ENCODE data around the gene PXMP2. TPM values are rescaled to one million over a fixed set of nuclear protein-coding genes. Genes with fewer than 3 reads are reported as not detected.

Gene PXMP2
- total RNA-seq, 1 donor from 2014 or later, result 25.2 TPM

DNA sequence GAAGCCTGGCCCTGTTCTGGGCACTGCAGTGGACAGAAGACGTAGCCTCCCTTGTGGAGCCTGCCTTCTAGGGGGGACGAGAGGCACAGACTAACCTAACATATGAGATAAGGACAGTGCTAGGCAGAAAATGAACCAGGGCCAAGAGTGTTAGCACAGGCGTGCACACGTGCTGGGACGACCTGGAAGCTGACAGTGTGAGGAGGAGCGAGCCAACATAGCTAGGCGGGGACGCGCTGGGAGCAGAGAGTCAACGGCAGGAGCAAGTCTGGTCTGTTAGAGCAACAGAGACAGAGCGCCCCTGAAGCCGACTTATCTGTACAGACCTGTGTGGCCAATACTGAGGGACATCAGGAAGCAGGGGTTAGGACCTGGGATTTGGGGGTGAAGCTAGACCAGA, 8.0 kb downstream of the PXMP2 start:
- TF ChIP-seq, protein P1, sequence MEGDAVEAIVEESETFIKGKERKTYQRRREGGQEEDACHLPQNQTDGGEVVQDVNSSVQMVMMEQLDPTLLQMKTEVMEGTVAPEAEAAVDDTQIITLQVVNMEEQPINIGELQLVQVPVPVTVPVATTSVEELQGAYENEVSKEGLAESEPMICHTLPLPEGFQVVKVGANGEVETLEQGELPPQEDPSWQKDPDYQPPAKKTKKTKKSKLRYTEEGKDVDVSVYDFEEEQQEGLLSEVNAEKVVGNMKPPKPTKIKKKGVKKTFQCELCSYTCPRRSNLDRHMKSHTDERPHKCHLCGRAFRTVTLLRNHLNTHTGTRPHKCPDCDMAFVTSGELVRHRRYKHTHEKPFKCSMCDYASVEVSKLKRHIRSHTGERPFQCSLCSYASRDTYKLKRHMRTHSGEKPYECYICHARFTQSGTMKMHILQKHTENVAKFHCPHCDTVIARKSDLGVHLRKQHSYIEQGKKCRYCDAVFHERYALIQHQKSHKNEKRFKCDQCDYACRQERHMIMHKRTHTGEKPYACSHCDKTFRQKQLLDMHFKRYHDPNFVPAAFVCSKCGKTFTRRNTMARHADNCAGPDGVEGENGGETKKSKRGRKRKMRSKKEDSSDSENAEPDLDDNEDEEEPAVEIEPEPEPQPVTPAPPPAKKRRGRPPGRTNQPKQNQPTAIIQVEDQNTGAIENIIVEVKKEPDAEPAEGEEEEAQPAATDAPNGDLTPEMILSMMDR (IDR thresholded peaks at IDR 0.05; ENCODE audit: unreplicated experiment), result no peak
- Mint-ChIP-seq H3K27me3 (ENCODE audit: low read depth) (no peaks in the 10 kb centered on the region), H3K27ac (no peak overlapping the region), H3K9me3 (no peaks in the 10 kb centered on the region), H3K4me1 (no peaks in the 10 kb centered on the region), H3K36me3 (peaks cover 10% of the 10 kb centered on the region), H3K4me3 (no peak overlapping the region)
- no peak for DNase-seq (ENCODE audit: low spot score in 2 of 2, unreplicated experiment in 2 of 2)

DNA sequence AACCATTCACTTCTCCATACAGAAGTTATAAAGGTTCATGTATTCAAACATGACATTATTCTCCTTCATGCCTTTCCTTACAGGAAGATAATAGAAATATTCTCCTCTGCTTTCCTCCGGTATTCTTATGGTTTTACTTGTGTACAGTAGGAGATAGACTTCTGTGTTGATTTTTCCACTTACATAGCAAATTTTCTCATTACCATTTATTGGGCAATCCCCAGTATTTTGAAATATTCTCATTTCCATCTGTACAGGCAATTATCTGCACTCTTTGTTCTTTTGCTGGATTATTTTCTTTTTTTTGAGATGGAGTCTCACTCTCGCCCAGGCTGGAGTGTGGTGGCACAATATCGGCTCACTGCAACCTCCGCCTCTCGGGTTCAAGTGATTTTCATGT, 11.0 kb downstream of the PXMP2 start:
- H3K36me3 Mint-ChIP-seq, result peaks cover 11% of the 10 kb centered on the region
- H3K27ac Mint-ChIP-seq, result no peak overlapping the region
- TF ChIP-seq, protein P1 (IDR thresholded peaks at IDR 0.05; ENCODE audit: unreplicated experiment), result no peak
- no peak overlapping the region for H3K4me3 Mint-ChIP-seq
- DNase-seq (ENCODE audit: low spot score in 2 of 2, unreplicated experiment in 2 of 2), result no peak
- no peaks in the 10 kb centered on the region for H3K9me3 Mint-ChIP-seq
- H3K27me3 Mint-ChIP-seq (ENCODE audit: low read depth), result no peaks in the 10 kb centered on the region
- H3K4me1 Mint-ChIP-seq, result no peaks in the 10 kb centered on the region

DNA sequence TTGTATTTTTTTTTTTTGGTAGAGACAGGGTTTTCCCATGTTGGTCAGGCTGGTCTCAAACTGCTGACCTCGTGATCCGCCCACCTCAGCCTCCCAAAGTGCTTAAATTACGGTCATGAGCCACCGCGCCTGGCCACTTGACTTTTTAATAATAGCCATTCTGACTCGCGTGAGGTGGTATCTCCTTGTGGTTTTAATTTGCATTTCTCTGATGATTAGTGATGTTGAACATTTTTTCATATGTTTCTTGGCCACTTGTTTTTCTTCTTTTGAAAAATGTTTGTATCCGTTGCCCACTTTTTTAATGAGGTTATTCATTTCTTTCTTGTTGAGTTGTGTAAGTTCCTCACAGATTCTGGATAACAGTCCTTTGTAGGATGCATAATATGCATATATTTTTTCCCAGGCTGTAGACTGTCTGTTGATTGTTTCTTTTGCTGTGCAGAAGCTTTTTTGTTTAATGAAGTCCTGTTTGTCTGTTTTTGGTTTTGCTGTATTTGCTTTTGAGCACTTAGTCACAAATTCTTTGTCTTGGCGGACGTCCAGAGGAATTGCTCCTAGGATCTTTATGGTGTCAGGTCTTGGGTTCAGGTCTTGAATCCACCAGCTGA, 12.9 kb downstream of the PXMP2 start:
- Mint-ChIP-seq H3K36me3 (peaks cover 11% of the 10 kb centered on the region), H3K4me1 (no peaks in the 10 kb centered on the region), H3K4me3 (no peak overlapping the region), H3K27me3 (ENCODE audit: low read depth) (no peaks in the 10 kb centered on the region), H3K9me3 (no peaks in the 10 kb centered on the region), H3K27ac (no peak overlapping the region)
- DNase-seq (ENCODE audit: low spot score in 2 of 2, unreplicated experiment in 2 of 2), result no peak
- TF ChIP-seq, protein P1 (IDR thresholded peaks at IDR 0.05; ENCODE audit: unreplicated experiment), result no peak

DNA sequence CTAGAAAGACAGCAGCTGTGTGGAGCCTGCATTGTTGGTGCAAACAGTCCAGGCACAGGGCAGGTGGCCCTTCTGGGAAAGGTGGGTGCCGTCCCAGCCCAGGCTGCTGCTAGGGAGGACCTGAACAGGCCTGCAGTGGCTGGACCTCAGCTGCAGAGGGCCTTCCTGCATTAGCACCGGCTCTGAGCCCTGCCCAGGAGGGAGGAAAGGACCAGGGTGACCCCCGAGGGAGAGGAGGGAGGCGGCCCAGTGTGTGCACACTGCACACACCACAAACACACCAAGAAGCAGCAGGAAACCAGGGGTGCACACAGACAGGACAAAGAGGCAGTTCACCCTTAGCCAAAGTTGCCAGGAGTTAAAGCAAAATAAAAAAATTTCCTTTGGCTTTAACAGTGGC, 15.3 kb downstream of the PXMP2 start:
- TF ChIP-seq, protein P1 (IDR thresholded peaks at IDR 0.05; ENCODE audit: unreplicated experiment), result no peak
- Mint-ChIP-seq H3K4me3 (no peak overlapping the region), H3K9me3 (no peaks in the 10 kb centered on the region), H3K4me1 (no peaks in the 10 kb centered on the region), H3K27ac (no peak overlapping the region), H3K36me3 (peaks cover 13% of the 10 kb centered on the region), H3K27me3 (ENCODE audit: low read depth) (no peaks in the 10 kb centered on the region)
- DNase-seq (ENCODE audit: low spot score in 2 of 2, unreplicated experiment in 2 of 2), result no peak

DNA sequence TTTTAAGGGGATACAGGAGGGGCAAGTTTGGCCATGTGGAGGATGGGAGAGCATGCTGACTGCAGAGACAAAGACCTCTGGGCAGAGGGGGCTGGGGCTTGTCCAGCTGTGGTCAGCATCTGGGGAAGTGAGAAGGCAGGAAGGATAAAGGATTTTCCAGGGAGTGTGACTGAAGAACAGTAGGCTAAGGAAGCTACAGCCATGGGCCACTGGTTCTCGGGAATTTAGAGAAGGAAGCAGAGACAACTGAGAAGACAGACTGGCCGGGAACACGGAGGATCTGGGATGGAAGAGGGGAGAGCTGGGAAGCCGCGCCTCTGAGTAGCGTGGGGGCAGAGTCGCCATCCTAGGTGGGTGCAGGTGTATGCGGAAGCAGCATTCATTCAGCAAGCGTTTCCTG, 16.3 kb downstream of the PXMP2 start:
- no peak overlapping the region for H3K4me3 Mint-ChIP-seq
- TF ChIP-seq, protein P1 (IDR thresholded peaks at IDR 0.05; ENCODE audit: unreplicated experiment), result no peak
- no peaks in the 10 kb centered on the region for H3K4me1 Mint-ChIP-seq
- no peaks in the 10 kb centered on the region for H3K9me3 Mint-ChIP-seq
- peaks cover 14% of the 10 kb centered on the region for H3K36me3 Mint-ChIP-seq
- no peaks in the 10 kb centered on the region for H3K27me3 Mint-ChIP-seq (ENCODE audit: low read depth)
- no peak for DNase-seq (ENCODE audit: low spot score in 2 of 2, unreplicated experiment in 2 of 2)
- no peak overlapping the region for H3K27ac Mint-ChIP-seq

GRCh38 chr12:132707241-132707640, 19.9 kb downstream of the PXMP2 start:
- TF ChIP-seq, protein P1 (IDR thresholded peaks at IDR 0.05; ENCODE audit: unreplicated experiment), result no peak
- H3K27me3 Mint-ChIP-seq (ENCODE audit: low read depth), result no peaks in the 10 kb centered on the region
- peaks cover 10% of the 10 kb centered on the region for H3K36me3 Mint-ChIP-seq
- peak overlapping the region; percentile 31 for H3K4me3 Mint-ChIP-seq
- no peaks in the 10 kb centered on the region for H3K9me3 Mint-ChIP-seq
- DNase-seq (ENCODE audit: low spot score in 2 of 2, unreplicated experiment in 2 of 2), result no peak
- no peak overlapping the region for H3K27ac Mint-ChIP-seq
- peaks cover 4% of the 10 kb centered on the region for H3K4me1 Mint-ChIP-seq
